GM12892 (cell line): ENCODE data around the gene C5.

Experiments
- DNase-seq: peaks from one replicate; pipeline ENCODE4 v3.0.0; 2011; ENCODE audit not compliant: insufficient read length
- FAIRE-seq: peaks from 2 replicates; lab custom pipeline; 2011; peaks lifted over from hg19 to GRCh38; lab: Jason Lieb, UNC
- POLR2A ChIP-seq: IDR thresholded peaks from 2 replicates; pipeline ENCODE4 v1.6.1; 2011; ENCODE audit warnings: low read depth, low read length, control low read depth
- POLR2AphosphoS5 ChIP-seq: IDR thresholded peaks from 2 replicates; pipeline ENCODE4 v1.6.1; 2011; ENCODE audit warnings: low read depth, low read length, control low read depth
- TAF1 ChIP-seq: IDR thresholded peaks from 2 replicates; pipeline ENCODE4 v1.6.1; 2011; ENCODE audit warnings: low read depth, mild to moderate bottlenecking, control low read depth, low read length, borderline replicate concordance

C5 gene

GRCh38 chr9:120913647-120914264 is 136.3 kb downstream of the C5 start:
- FAIRE-seq (no peak), DNase-seq (no peak)
- TF ChIP-seq POLR2AphosphoS5, result no peak
- TF ChIP-seq POLR2A, result no peak
- no peak for TF ChIP-seq TAF1

- TF ChIP-seq POLR2AphosphoS5 (peak; percentile 78; the same call in 1 of the 2 replicates), TAF1 (no peak), POLR2A (peak; percentile 49)
- FAIRE-seq (no peak), DNase-seq (no peak)
These were observed 137.0 kb downstream of the C5 start for GRCh38 chr9:120912958-120913646.

GRCh38 chr9:120911295-120911837 is 138.7 kb downstream of the C5 start:
- TF ChIP-seq POLR2AphosphoS5 (peak; percentile 47; the same call in 1 of the 2 replicates), POLR2A (0 out of 2 replicates have a peak, but pooled peaks have one; percentile 37), TAF1 (no peak)
- DNase-seq (no peak), FAIRE-seq (no peak)

DNA sequence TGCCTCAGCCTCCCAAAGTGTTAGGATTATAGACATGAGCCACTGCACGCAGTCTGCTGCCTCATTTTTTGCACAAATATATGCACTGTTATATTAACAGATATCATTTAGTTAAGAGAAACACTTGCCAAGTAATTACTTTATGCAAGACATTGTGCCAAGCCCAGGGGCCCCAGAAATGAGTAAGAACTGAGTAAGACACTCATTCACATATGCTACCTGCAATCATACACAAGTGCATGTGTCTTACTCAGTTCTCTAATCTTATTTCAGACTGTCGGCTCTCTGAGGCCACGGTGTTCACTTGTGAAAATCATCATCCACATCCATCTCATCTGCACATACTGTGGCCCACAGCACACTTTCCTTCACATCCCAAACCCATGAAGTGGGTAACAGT is 139.4 kb downstream of the C5 start:
- TF ChIP-seq TAF1 (no peak), POLR2AphosphoS5 (no peak), POLR2A (no peak)
- DNase-seq (no peak), FAIRE-seq (no peak)

GRCh38 chr9:120909904-120910303 is 140.2 kb downstream of the C5 start:
- FAIRE-seq (no peak), DNase-seq (no peak)

GRCh38 chr9:120905315-120906164 is 144.5 kb downstream of the C5 start:
- no peak for DNase-seq
- TF ChIP-seq POLR2AphosphoS5 (peak; percentile 7; the same call in 1 of the 2 replicates), TAF1 (no peak)
- no peak for FAIRE-seq

More at GRCh38 chr9:120909904-120910303, 140.2 kb downstream of the C5 start:
- TF ChIP-seq TAF1 (no peak), POLR2A (peak; percentile 42; the same call in 1 of the 2 replicates)

- no peak for TF ChIP-seq TAF1
- peak; percentile 82 for TF ChIP-seq POLR2AphosphoS5
- peak; percentile 66 for TF ChIP-seq POLR2A
- FAIRE-seq, result no peak
These were observed 145.1 kb downstream of the C5 start for GRCh38 chr9:120904978-120905301.

GRCh38 chr9:120904061-120904977 is 145.8 kb downstream of the C5 start:
- DNase-seq (no peak), FAIRE-seq (no peak)
- TF ChIP-seq POLR2A (no peak; the same call in 1 of the 2 replicates), POLR2AphosphoS5 (peak; percentile 70)

More at GRCh38 chr9:120904978-120905301, 145.1 kb downstream of the C5 start:
- no peak for DNase-seq

DNA sequence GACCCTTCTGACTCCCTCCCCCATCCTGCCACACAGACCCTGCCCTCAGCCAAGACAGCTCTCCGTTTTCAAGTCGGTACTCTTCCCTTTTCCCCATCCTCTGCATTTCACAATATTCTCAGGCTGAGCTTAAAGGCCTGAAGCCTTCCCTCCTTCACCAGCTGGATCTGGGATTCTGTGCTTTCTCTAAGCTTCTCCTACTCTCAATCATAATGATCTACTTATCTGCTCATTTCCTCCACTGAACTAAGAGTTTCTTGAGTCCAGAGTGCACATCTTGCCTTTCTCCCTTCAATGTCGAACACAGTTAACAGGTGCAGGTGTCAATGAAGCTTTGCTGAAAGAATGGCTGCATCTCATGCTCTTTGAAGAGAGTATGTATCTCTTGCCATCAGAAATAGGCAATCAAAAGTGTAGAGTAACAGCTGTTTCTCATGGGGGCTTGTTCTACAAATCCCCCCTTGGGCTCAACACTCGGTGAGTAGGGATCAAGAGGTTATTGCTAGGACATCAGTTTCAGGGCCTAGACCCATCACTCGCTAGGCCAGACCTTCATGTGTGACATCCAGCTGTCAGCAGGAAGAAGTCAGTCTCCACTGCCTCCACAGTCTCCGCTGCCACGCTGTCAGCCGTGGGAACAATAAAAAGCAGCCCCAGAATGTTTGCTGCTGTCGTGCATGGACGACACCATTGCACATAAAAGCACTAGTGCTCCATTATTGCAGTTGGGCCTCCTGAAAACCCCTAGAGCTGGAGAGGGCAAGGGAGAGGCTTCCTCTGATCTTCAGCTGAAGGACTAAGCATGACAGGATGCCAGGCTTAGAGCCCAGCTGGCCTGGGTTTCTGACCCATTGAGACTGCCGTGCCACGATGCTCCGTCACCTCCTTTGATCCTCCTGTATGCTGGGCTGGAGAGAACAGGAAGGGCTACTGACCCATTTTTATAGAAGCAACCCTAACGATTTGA is 147.2 kb downstream of the C5 start:
- TF ChIP-seq POLR2A, result peak; percentile 68
- TF ChIP-seq POLR2AphosphoS5, result 0 out of 2 replicates have a peak, but pooled peaks have one; percentile 53
- TF ChIP-seq TAF1, result no peak
- no peak for FAIRE-seq
- DNase-seq, result no peak
